SK-N-SH (cell line): Measurements from ENCODE around the gene B4GALT1. TPM values are rescaled to one million over a fixed set of nuclear protein-coding genes. Genes with fewer than 3 reads are reported as not detected.
A peak's percentile ranks its signal among the peaks of the same experiment; 100 is the strongest.

Experiments used
- CTCF ChIA-PET: fragments of 300-600, 350-600 bp; formaldehyde crosslinking; extraction: SDS; loops from one replicate; lab custom pipeline; 2021; lab: Yijun Ruan, JAX
- POLR2A ChIA-PET: fragments of 350-600 bp; sonication (Branson Sonifier 250); formaldehyde crosslinking; extraction: SDS; loops from one replicate; lab custom pipeline; 2020; ENCODE audit warnings: antibody characterized with exemption, inconsistent platforms; lab: Yijun Ruan, JAX
- DNase-seq: peaks from one replicate; pipeline ENCODE4 v3.0.0; 2012
- H2AFZ ChIP-seq: fragments of 200-600 bp; sonication (generic); 2 replicates; pipeline ENCODE4 v1.8.1; 2016; ENCODE audit warnings: antibody characterized with exemption, mild to moderate bottlenecking, low read depth
- H3F3A ChIP-seq: fragments of 200-600 bp; sonication (generic); replicated peaks from 2 replicates; pipeline ENCODE3; 2016; ENCODE audit warnings: antibody characterized with exemption, mild to moderate bottlenecking; ENCODE audit not compliant: insufficient read depth
- H3K27ac ChIP-seq, 2 experiments: fragments of 200-500 bp in 1 of 2; fragments of 200-600 bp in 1 of 2; sonication (Bioruptor generic) in 1 of 2; sonication (generic), shearing (Covaris generic) in 1 of 2; 2 replicates each; pipeline versions ENCODE4 v1.5.1 to v1.6.1; 2014 to 2016; ENCODE audit warnings: low read depth in 2 of 2, inconsistent platforms in 1 of 2, low read length in 1 of 2, mild to moderate bottlenecking in 1 of 2, mixed read lengths in 1 of 2
- H3K27me3 ChIP-seq: fragments of 200-600 bp; sonication (generic), shearing (Covaris generic); 2 replicates; pipeline ENCODE4 v1.6.1; 2016; ENCODE audit warnings: mixed run types; ENCODE audit not compliant: insufficient read depth
- H3K36me3 ChIP-seq, 2 experiments: fragments of 200-500 bp in 1 of 2; fragments of 200-600 bp in 1 of 2; sonication (Bioruptor generic) in 1 of 2; sonication (generic) in 1 of 2; replicated peaks in 1 of 2; 2 replicates each; pipeline versions ENCODE3 to v1.5.1; 2014 to 2016; ENCODE audit warnings: low read length in 1 of 2, mild to moderate bottlenecking in 1 of 2; ENCODE audit not compliant: insufficient read depth in 2 of 2, control insufficient read depth in 1 of 2
- H3K4me1 ChIP-seq, 2 experiments: fragments of 200-500 bp in 1 of 2; fragments of 200-600 bp in 1 of 2; sonication (Bioruptor generic) in 1 of 2; sonication (generic), shearing (Covaris generic) in 1 of 2; 2 replicates each; pipeline versions ENCODE4 v1.5.1 to v1.6.1; 2014 to 2016; ENCODE audit warnings: low read depth in 1 of 2, low read length in 1 of 2, mixed run types in 1 of 2; ENCODE audit not compliant: insufficient read depth in 2 of 2, control insufficient read depth in 1 of 2
- H3K4me2 ChIP-seq: fragments of 200-600 bp; sonication (generic), shearing (Covaris generic); 2 replicates; pipeline ENCODE4 v1.6.1; 2017; ENCODE audit warnings: mixed run types
- H3K4me3 ChIP-seq, 2 experiments: fragments of 200-500 bp in 1 of 2; fragments of 200-600 bp in 1 of 2; sonication (Bioruptor generic) in 1 of 2; sonication (generic), shearing (Covaris generic) in 1 of 2; 2 replicates each; pipeline versions ENCODE4 v1.5.1 to v1.8.1; 2014 to 2016; ENCODE audit warnings: low read depth in 2 of 2, inconsistent platforms in 1 of 2, low read length in 1 of 2, mild to moderate bottlenecking in 1 of 2, mixed read lengths in 1 of 2, moderate library complexity in 1 of 2
- H3K79me2 ChIP-seq: fragments of 200-600 bp; sonication (generic); 2 replicates; pipeline ENCODE4 v1.8.1; 2017; ENCODE audit warnings: mild to moderate bottlenecking; ENCODE audit not compliant: insufficient read depth
- H3K9ac ChIP-seq: fragments of 200-600 bp; sonication (generic); 2 replicates; pipeline ENCODE4 v1.6.1; 2017; ENCODE audit warnings: mixed run types
- H3K9me2 ChIP-seq: fragments of 200-600 bp; sonication (generic); 2 replicates; pipeline ENCODE4 v1.6.1; 2017; ENCODE audit warnings: mixed run types
- H3K9me3 ChIP-seq: fragments of 200-600 bp; sonication (generic); 2 replicates; pipeline ENCODE4 v1.6.1; 2017; ENCODE audit warnings: mixed run types, mild to moderate bottlenecking, moderate library complexity
- H4K20me1 ChIP-seq: fragments of 200-600 bp; sonication (generic); 2 replicates; pipeline ENCODE4 v1.6.1; 2017; ENCODE audit warnings: mild to moderate bottlenecking, mixed run types; ENCODE audit not compliant: insufficient read depth
- CHD2 ChIP-seq: fragments of 150-350 bp; IDR thresholded peaks from 2 replicates; pipeline ENCODE4 v1.6.1; 2018; ENCODE audit warnings: low read length; ENCODE audit not compliant: partially characterized antibody
- ELF1 ChIP-seq: IDR thresholded peaks from 2 replicates; pipeline ENCODE4 v1.4.0; 2012
- FOSL2 ChIP-seq: IDR thresholded peaks from 2 replicates; pipeline ENCODE4 v1.4.0; 2012; ENCODE audit warnings: low read depth, mild to moderate bottlenecking, moderate library complexity, borderline replicate concordance
- FOXJ3 ChIP-seq: sonication (generic); formaldehyde crosslinking; IDR thresholded peaks from 2 replicates; pipeline ENCODE4 v1.5.1; 2020; ENCODE audit warnings: mild to moderate bottlenecking, missing genetic modification reagents
- JUND ChIP-seq: IDR thresholded peaks from 2 replicates; pipeline ENCODE4 v1.4.0; 2012
- NFIC ChIP-seq: IDR thresholded peaks from 2 replicates; pipeline ENCODE4 v1.4.0; 2012; ENCODE audit warnings: borderline replicate concordance
- NRF1 ChIP-seq: IDR thresholded peaks from 2 replicates; pipeline ENCODE4 v1.6.1; 2012; ENCODE audit warnings: low read depth, mild to moderate bottlenecking, low read length
- POLR2AphosphoS5 ChIP-seq: IDR thresholded peaks from 2 replicates; pipeline ENCODE4 v1.6.1; 2012; ENCODE audit warnings: low read depth, low read length
- RAD21 ChIP-seq: IDR thresholded peaks from 2 replicates; pipeline ENCODE4 v1.6.1; 2012; ENCODE audit warnings: mild to moderate bottlenecking, low read length
- RCOR1 ChIP-seq: fragments of 150-350 bp; IDR thresholded peaks from 2 replicates; pipeline ENCODE4 v1.6.1; 2017; ENCODE audit warnings: antibody characterized with exemption, low read length
- RFX5 ChIP-seq: IDR thresholded peaks from 2 replicates; pipeline ENCODE4 v1.6.1; 2012; ENCODE audit warnings: mild to moderate bottlenecking, improper control_type of control experiment, low read length
- SMC3 ChIP-seq: IDR thresholded peaks from 2 replicates; pipeline ENCODE4 v1.6.1; 2012; ENCODE audit warnings: low read depth, low read length, improper control_type of control experiment
- TAF1 ChIP-seq: IDR thresholded peaks from 2 replicates; pipeline ENCODE4 v1.6.1; 2012; ENCODE audit warnings: low read depth, mild to moderate bottlenecking, low read length, moderate library complexity, borderline replicate concordance
- TCF12 ChIP-seq: IDR thresholded peaks from 2 replicates; pipeline ENCODE4 v1.4.0; 2012
- WGBS: methylation state at CpG from one replicate; pipeline ENCODE4 v1.1.6; 2017; ENCODE audit warnings: low lambda C conversion rate; 5-methylcytosine and 5-hydroxymethylcytosine counted together
- polyA plus RNA-seq, 3 experiments: library from polyadenylated mRNA; depleted of rRNA; stranded (reverse); fragments of >200 nt; gene quantifications; 2 replicates each; pipeline ENCODE4 v1.2.3, GENCODE V29; 2012
- TF ChIP-seq, protein P1 (sequence below): IDR thresholded peaks from 2 replicates; pipeline ENCODE4 v1.4.0; 2012; ENCODE audit warnings: low read depth
- TF ChIP-seq, protein P2 (sequence below): fragments of 200-600 bp; sonication (generic); IDR thresholded peaks from 2 replicates; pipeline ENCODE4 v1.6.1; 2017; ENCODE audit warnings: antibody characterized with exemption, mild to moderate bottlenecking, moderate library complexity
- TF ChIP-seq, protein P3 (sequence below): IDR thresholded peaks from 2 replicates; pipeline ENCODE4 v1.6.1; 2012; ENCODE audit warnings: mild to moderate bottlenecking, low read depth, low read length, moderate library complexity

The B4GALT1 gene
- polyA plus RNA-seq, 1 of the 3 experiments (the other 2 are of a cell fraction), result 36.2 TPM

- Histone ChIP-seq H3K27ac (peak overlapping the region; percentile 11 to 35; a peak in 3 of 4 replicates), H3K36me3 (no peaks in the 10 kb centered on the region), H3K79me2 (peaks cover 7% of the 10 kb centered on the region), H3F3A (peaks cover 14% of the 10 kb centered on the region), H3K9ac (peak overlapping the region; percentile 61), H3K4me1 (peaks cover 0 to 6% of the 10 kb centered on the region in 2 experiments; a peak in 1 of 4 replicates), H3K9me3 (no peaks in the 10 kb centered on the region), H3K27me3 (no peaks in the 10 kb centered on the region), H3K4me3 (peak overlapping the region; percentile 25 to 50), H3K9me2 (no peaks in the 10 kb centered on the region), H3K4me2 (peak overlapping the region; percentile 73), H4K20me1 (no peaks in the 10 kb centered on the region), H2AFZ (peak overlapping the region; percentile 92)
- peak; percentile 86 for DNase-seq
- 2% methylated on average over 9 of the region's 9 CpGs for WGBS
- TF ChIP-seq TCF12 (peak; percentile 4; the same call in 1 of the 2 replicates), SMC3 (peak; percentile 95), CHD2 (peak; percentile 65), FOXJ3 (CRISPR knock-in tag) (no peak), NFIC (no peak), ELF1 (no peak; the same call in 1 of the 2 replicates), RAD21 (peak; percentile 97), JUND (no peak), RCOR1 (peak; percentile 49; the same call in 1 of the 2 replicates), POLR2AphosphoS5 (0 out of 2 replicates have a peak, but pooled peaks have one; percentile 20), RFX5 (no peak), TAF1 (peak; percentile 55; the same call in 1 of the 2 replicates), NRF1 (no peak), FOSL2 (no peak)
- TF ChIP-seq, protein P1, sequence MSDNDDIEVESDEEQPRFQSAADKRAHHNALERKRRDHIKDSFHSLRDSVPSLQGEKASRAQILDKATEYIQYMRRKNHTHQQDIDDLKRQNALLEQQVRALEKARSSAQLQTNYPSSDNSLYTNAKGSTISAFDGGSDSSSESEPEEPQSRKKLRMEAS, result 0 out of 2 replicates have a peak, but pooled peaks have one; percentile 17
- TF ChIP-seq, protein P2, sequence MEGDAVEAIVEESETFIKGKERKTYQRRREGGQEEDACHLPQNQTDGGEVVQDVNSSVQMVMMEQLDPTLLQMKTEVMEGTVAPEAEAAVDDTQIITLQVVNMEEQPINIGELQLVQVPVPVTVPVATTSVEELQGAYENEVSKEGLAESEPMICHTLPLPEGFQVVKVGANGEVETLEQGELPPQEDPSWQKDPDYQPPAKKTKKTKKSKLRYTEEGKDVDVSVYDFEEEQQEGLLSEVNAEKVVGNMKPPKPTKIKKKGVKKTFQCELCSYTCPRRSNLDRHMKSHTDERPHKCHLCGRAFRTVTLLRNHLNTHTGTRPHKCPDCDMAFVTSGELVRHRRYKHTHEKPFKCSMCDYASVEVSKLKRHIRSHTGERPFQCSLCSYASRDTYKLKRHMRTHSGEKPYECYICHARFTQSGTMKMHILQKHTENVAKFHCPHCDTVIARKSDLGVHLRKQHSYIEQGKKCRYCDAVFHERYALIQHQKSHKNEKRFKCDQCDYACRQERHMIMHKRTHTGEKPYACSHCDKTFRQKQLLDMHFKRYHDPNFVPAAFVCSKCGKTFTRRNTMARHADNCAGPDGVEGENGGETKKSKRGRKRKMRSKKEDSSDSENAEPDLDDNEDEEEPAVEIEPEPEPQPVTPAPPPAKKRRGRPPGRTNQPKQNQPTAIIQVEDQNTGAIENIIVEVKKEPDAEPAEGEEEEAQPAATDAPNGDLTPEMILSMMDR, result peak; percentile 87
- TF ChIP-seq, protein P3, sequence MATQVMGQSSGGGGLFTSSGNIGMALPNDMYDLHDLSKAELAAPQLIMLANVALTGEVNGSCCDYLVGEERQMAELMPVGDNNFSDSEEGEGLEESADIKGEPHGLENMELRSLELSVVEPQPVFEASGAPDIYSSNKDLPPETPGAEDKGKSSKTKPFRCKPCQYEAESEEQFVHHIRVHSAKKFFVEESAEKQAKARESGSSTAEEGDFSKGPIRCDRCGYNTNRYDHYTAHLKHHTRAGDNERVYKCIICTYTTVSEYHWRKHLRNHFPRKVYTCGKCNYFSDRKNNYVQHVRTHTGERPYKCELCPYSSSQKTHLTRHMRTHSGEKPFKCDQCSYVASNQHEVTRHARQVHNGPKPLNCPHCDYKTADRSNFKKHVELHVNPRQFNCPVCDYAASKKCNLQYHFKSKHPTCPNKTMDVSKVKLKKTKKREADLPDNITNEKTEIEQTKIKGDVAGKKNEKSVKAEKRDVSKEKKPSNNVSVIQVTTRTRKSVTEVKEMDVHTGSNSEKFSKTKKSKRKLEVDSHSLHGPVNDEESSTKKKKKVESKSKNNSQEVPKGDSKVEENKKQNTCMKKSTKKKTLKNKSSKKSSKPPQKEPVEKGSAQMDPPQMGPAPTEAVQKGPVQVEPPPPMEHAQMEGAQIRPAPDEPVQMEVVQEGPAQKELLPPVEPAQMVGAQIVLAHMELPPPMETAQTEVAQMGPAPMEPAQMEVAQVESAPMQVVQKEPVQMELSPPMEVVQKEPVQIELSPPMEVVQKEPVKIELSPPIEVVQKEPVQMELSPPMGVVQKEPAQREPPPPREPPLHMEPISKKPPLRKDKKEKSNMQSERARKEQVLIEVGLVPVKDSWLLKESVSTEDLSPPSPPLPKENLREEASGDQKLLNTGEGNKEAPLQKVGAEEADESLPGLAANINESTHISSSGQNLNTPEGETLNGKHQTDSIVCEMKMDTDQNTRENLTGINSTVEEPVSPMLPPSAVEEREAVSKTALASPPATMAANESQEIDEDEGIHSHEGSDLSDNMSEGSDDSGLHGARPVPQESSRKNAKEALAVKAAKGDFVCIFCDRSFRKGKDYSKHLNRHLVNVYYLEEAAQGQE, result 0 out of 2 replicates have a peak, but pooled peaks have one; percentile 9
- POLR2A ChIA-PET, result no interaction called here
- CTCF ChIA-PET, result interaction anchor here (0.6 to 6.1 kb wide), 12 partner anchors 18 to 159 kb away, joined by 3 to 57 read pairs (median 4); partner anchors contain the start of gene SPINK4
Observed at GRCh38 chr9:33081128-33081851, 85.8 kb downstream of the B4GALT1 start.
